A673 (cell line): ENCODE results near the gene EMC6. TPM values are rescaled to one million over a fixed set of nuclear protein-coding genes. Genes with fewer than 3 reads are reported as not detected.

ENCODE experiments used
- BruUV-seq: library from RNA; stranded (reverse); fragments of 400-500 nt; replicated peaks from 2 replicates; lab custom pipeline; 2021; lab: Mats Ljungman, UMichigan
- CTCF ChIA-PET: fragments of 300-600 bp; sonication (Branson Sonifier 250); formaldehyde crosslinking; loops from one replicate; lab custom pipeline; 2022; ENCODE audit warnings: antibody characterized with exemption; lab: Charles Lee
- POLR2A ChIA-PET: fragments of 300-600 bp; sonication (Branson Sonifier 250); formaldehyde crosslinking; loops from one replicate; lab custom pipeline; 2022; ENCODE audit warnings: antibody characterized with exemption; ENCODE audit not compliant: low non-redundant PET; lab: Charles Lee
- DNase-seq: peaks from one replicate; pipeline ENCODE4 v3.0.0-alpha.2; 2015; ENCODE audit warnings: low spot score
- H3K27ac ChIP-seq: fragments of 200-600 bp; sonication (generic); 2 replicates; pipeline ENCODE4 v1.5.1; 2016; ENCODE audit warnings: mixed run types, low read depth, mild to moderate bottlenecking, mixed read lengths, antibody characterized with exemption, low read length; ENCODE audit not compliant: poor library complexity, severe bottlenecking
- H3K27me3 ChIP-seq: fragments of 200-600 bp; sonication (generic); replicated peaks from 2 replicates; pipeline ENCODE4 v1.6.1; 2017; ENCODE audit warnings: mixed run types, low read depth, mild to moderate bottlenecking, mixed read lengths, antibody characterized with exemption, low read length; ENCODE audit not compliant: insufficient read depth, poor library complexity
- H3K36me3 ChIP-seq: fragments of 200-600 bp; sonication (generic); 2 replicates; pipeline ENCODE4 v1.6.1; 2016; ENCODE audit warnings: mixed run types, mild to moderate bottlenecking, mixed read lengths, antibody characterized with exemption, low read length; ENCODE audit not compliant: insufficient read depth, poor library complexity, severe bottlenecking
- H3K4me1 ChIP-seq: fragments of 200-600 bp; sonication (generic); 2 replicates; pipeline ENCODE4 v1.6.1; 2017; ENCODE audit warnings: mixed run types, mild to moderate bottlenecking, mixed read lengths, antibody characterized with exemption, low read length; ENCODE audit not compliant: insufficient read depth, poor library complexity, severe bottlenecking
- H3K4me3 ChIP-seq: fragments of 200-600 bp; sonication (generic); 2 replicates; pipeline ENCODE4 v1.5.1; 2016; ENCODE audit warnings: low read depth, mixed run types, mild to moderate bottlenecking, mixed read lengths, low read length; ENCODE audit not compliant: poor library complexity, severe bottlenecking
- H3K9me3 ChIP-seq: fragments of 200-600 bp; sonication (generic); 2 replicates; pipeline ENCODE4 v1.6.1; 2016; ENCODE audit warnings: mixed run types, low read depth, mild to moderate bottlenecking, mixed read lengths, antibody characterized with exemption, low read length; ENCODE audit not compliant: poor library complexity, severe bottlenecking
- CTCF ChIP-seq: fragments of 300-800, 200-600 bp; sonication (generic); conservative IDR thresholded peaks from 2 replicates; pipeline ENCODE4 v1.5.1; 2017; ENCODE audit warnings: low read depth, mild to moderate bottlenecking, antibody characterized with exemption, low read length, moderate library complexity, mixed read lengths
- EZH2 ChIP-seq: fragments of 200-600 bp; sonication (generic); IDR thresholded peaks from 2 replicates; pipeline ENCODE4 v1.6.1; 2017; ENCODE audit warnings: borderline replicate concordance, low read depth, mild to moderate bottlenecking, mixed read lengths, antibody characterized with exemption, low read length; ENCODE audit not compliant: poor library complexity, severe bottlenecking
- intact Hi-C: fragments of 100-400 bp; cut with micrococcal nuclease; formaldehyde crosslinking; loops from one replicate; pipeline ENCODE4 v1.10.0; 2022; ENCODE audit not compliant: unreplicated experiment
- total RNA-seq: library from RNA; stranded (reverse); gene quantifications from 2 replicates; pipeline ENCODE4 v1.2.3, GENCODE V29; 2021

The EMC6 gene
- total RNA-seq, 1 experiment from 2014 or later, result 70.9 TPM

- H3K9me3 ChIP-seq, result no peaks in the 10 kb centered on the region
- peaks cover 43% of the 10 kb centered on the region for H3K36me3 ChIP-seq
- H3K4me3 ChIP-seq, result no peak overlapping the region
- BruUV-seq, result no TSS peak
- H3K27me3 ChIP-seq, result no peaks in the 10 kb centered on the region
- CTCF ChIA-PET, result no interaction called here
- intact Hi-C loops, result no loop called here
- POLR2A ChIA-PET, result no interaction called here
- H3K27ac ChIP-seq, result no peak overlapping the region
- TF ChIP-seq CTCF (no peak), EZH2 (no peak)
- H3K4me1 ChIP-seq, result no peaks in the 10 kb centered on the region
- no peak for DNase-seq
These were observed 50.7 kb downstream of the EMC6 start for GRCh38 chr17:3719265-3719664.

Other genes with a start within 250 kb of the EMC6 start
- gene OR1E2, start 235.0 kb upstream of the EMC6 start, total RNA-seq, result not detected in 2 replicates
- gene SPATA22, start 197.0 kb upstream of the EMC6 start, total RNA-seq, result not detected in 2 replicates
- not detected in 2 replicates for gene ASPA, start 192.8 kb upstream of the EMC6 start, total RNA-seq
- 0.13 and 0.24 TPM in 2 replicates for gene TRPV3, start 111.0 kb upstream of the EMC6 start, total RNA-seq
- gene TRPV1, start 59.4 kb upstream of the EMC6 start, total RNA-seq, result 1.0 and 1.9 TPM in 2 replicates
- gene SHPK, start 32.6 kb upstream of the EMC6 start, total RNA-seq, result 20.0 and 22.2 TPM in 2 replicates
- 12.6 and 14.3 TPM in 2 replicates for gene CTNS, start 32.1 kb upstream of the EMC6 start, total RNA-seq
- 79.0 and 92.5 TPM in 2 replicates for gene TAX1BP3, start 234 bp upstream of the EMC6 start, total RNA-seq
- gene P2RX5, start 27.3 kb downstream of the EMC6 start, total RNA-seq, result 0.45 and 1.4 TPM in 2 replicates
- 30.1 and 31.4 TPM in 2 replicates for gene HASPIN, start 55.1 kb downstream of the EMC6 start, total RNA-seq
- 52.0 and 60.2 TPM in 2 replicates for gene ITGAE, start 132.4 kb downstream of the EMC6 start, total RNA-seq
- gene NCBP3, start 177.4 kb downstream of the EMC6 start, total RNA-seq, result 59.9 and 68.0 TPM in 2 replicates
- 6.1 and 8.3 TPM in 2 replicates for gene CAMKK1, start 224.2 kb downstream of the EMC6 start, total RNA-seq
- 0.24 and 0.39 TPM in 2 replicates for gene P2RX1, start 247.7 kb downstream of the EMC6 start, total RNA-seq